H9 (cell line): ENCODE measurements around the gene ABCG5. TPM values are rescaled to one million over a fixed set of nuclear protein-coding genes. Genes with fewer than 3 reads are reported as not detected.

ENCODE experiments used
- DNase-seq: peaks from one replicate; pipeline ENCODE4 v3.0.0-alpha.2; 2017
- H2AFZ ChIP-seq: one replicate; pipeline ENCODE4 v1.6.1; 2013; ENCODE audit warnings: mild to moderate bottlenecking, low read length, control low read depth, moderate library complexity
- H2AK5ac ChIP-seq: 2 replicates; pipeline ENCODE4 v1.6.1; 2013; ENCODE audit warnings: low read length, control low read depth, mixed read lengths; ENCODE audit not compliant: insufficient read length
- H2BK120ac ChIP-seq: one replicate; pipeline ENCODE4 v1.6.1; 2013; ENCODE audit warnings: low read depth, mild to moderate bottlenecking, low read length, control low read depth, inconsistent platforms; ENCODE audit not compliant: poor library complexity, severe bottlenecking
- H2BK12ac ChIP-seq: 2 replicates; pipeline ENCODE4 v1.6.1; 2013; ENCODE audit warnings: low read length, control low read depth, mixed read lengths, low read depth; ENCODE audit not compliant: insufficient read length
- H2BK15ac ChIP-seq: 2 replicates; pipeline ENCODE4 v1.6.1; 2013; ENCODE audit warnings: low read depth, low read length, control low read depth
- H2BK20ac ChIP-seq: one replicate; pipeline ENCODE4 v1.6.1; 2013; ENCODE audit warnings: low read depth, mild to moderate bottlenecking, low read length, control low read depth, inconsistent platforms; ENCODE audit not compliant: poor library complexity, severe bottlenecking
- H2BK5ac ChIP-seq: 2 replicates; pipeline ENCODE4 v1.6.1; 2013; ENCODE audit warnings: low read length, control low read depth, mixed read lengths; ENCODE audit not compliant: insufficient read length
- H3K14ac ChIP-seq: 2 replicates; pipeline ENCODE4 v1.6.1; 2013; ENCODE audit warnings: low read length, control low read depth; ENCODE audit not compliant: insufficient read depth
- H3K18ac ChIP-seq: 2 replicates; pipeline ENCODE4 v1.6.1; 2013; ENCODE audit warnings: low read depth, mild to moderate bottlenecking, mixed read lengths, low read length, control low read depth; ENCODE audit not compliant: insufficient read length
- H3K23ac ChIP-seq: 2 replicates; pipeline ENCODE4 v1.6.1; 2013; ENCODE audit warnings: low read length, control low read depth, mixed read lengths, low read depth; ENCODE audit not compliant: insufficient read length
- H3K23me2 ChIP-seq: 2 replicates; pipeline ENCODE4 v1.6.1; 2013; ENCODE audit warnings: low read depth, mild to moderate bottlenecking, mixed read lengths, low read length, control low read depth; ENCODE audit not compliant: insufficient read length, poor library complexity, severe bottlenecking
- H3K27ac ChIP-seq: 2 replicates; pipeline ENCODE4 v1.5.1; 2013; ENCODE audit warnings: low read length, control low read depth, mixed read lengths, low read depth; ENCODE audit not compliant: insufficient read length
- H3K27me3 ChIP-seq: 2 replicates; pipeline ENCODE4 v1.6.1; 2013; ENCODE audit warnings: low read length, control low read depth, inconsistent platforms; ENCODE audit not compliant: insufficient read depth
- H3K4ac ChIP-seq: 2 replicates; pipeline ENCODE4 v1.6.1; 2013; ENCODE audit warnings: low read depth, mild to moderate bottlenecking, control low read depth, inconsistent platforms, low read length, moderate library complexity
- H3K4me1 ChIP-seq: 2 replicates; pipeline ENCODE4 v1.6.1; 2013; ENCODE audit warnings: low read length, control low read depth, inconsistent platforms; ENCODE audit not compliant: insufficient read depth
- H3K4me2 ChIP-seq: 2 replicates; pipeline ENCODE4 v1.6.1; 2013; ENCODE audit warnings: low read length, control low read depth, mixed read lengths; ENCODE audit not compliant: insufficient read length, insufficient read depth
- H3K56ac ChIP-seq: 2 replicates; pipeline ENCODE4 v1.6.1; 2013; ENCODE audit warnings: low read depth, mild to moderate bottlenecking, mixed read lengths, low read length, control low read depth; ENCODE audit not compliant: insufficient read length
- H3K79me1 ChIP-seq: 2 replicates; pipeline ENCODE4 v1.6.1; 2013; ENCODE audit warnings: low read depth, mild to moderate bottlenecking, moderate library complexity, low read length, control low read depth, inconsistent platforms; ENCODE audit not compliant: insufficient read depth, poor library complexity, severe bottlenecking
- H3K79me2 ChIP-seq: 2 replicates; pipeline ENCODE4 v1.6.1; 2013; ENCODE audit warnings: low read length, control low read depth, inconsistent platforms; ENCODE audit not compliant: insufficient read depth
- H3K9ac ChIP-seq: 2 replicates; pipeline ENCODE4 v1.6.1; 2013; ENCODE audit warnings: low read length, control low read depth, mixed read lengths; ENCODE audit not compliant: insufficient read length; ENCODE audit errors: extremely low read depth
- H3K9me3 ChIP-seq: one replicate; pipeline ENCODE4 v1.6.1; 2013; ENCODE audit warnings: low read depth, low read length, inconsistent platforms; ENCODE audit not compliant: control insufficient read depth
- H3T11ph ChIP-seq: one replicate; pipeline ENCODE4 v1.6.1; 2013; ENCODE audit warnings: mild to moderate bottlenecking, low read length, control low read depth, inconsistent platforms
- H4K20me1 ChIP-seq: one replicate; pipeline ENCODE4 v1.6.1; 2013; ENCODE audit not compliant: control insufficient read depth, insufficient read length, insufficient read depth
- H4K5ac ChIP-seq: 2 replicates; pipeline ENCODE4 v1.6.1; 2013; ENCODE audit warnings: low read depth, mild to moderate bottlenecking, mixed read lengths, low read length, control low read depth; ENCODE audit not compliant: insufficient read length
- H4K8ac ChIP-seq: replicated peaks from 2 replicates; pipeline ENCODE4 v1.6.1; 2013; ENCODE audit warnings: low read length, control low read depth, mixed read lengths, low read depth; ENCODE audit not compliant: insufficient read length
- H4K91ac ChIP-seq: 2 replicates; pipeline ENCODE4 v1.6.1; 2013; ENCODE audit warnings: low read depth, mild to moderate bottlenecking, moderate library complexity, mixed read lengths, low read length, control low read depth; ENCODE audit not compliant: insufficient read length
- H3K27ac Mint-ChIP-seq, 3 experiments: 2 replicates in 2 of 3; 3 replicates in 1 of 3; pipeline ENCODE4 v1.8.0; 2020 to 2021; ENCODE audit warnings: mixed read lengths in 3 of 3, mild to moderate bottlenecking in 1 of 3, moderate library complexity in 1 of 3
- H3K27me3 Mint-ChIP-seq: 2 replicates; pipeline ENCODE4 v1.8.0; 2021; ENCODE audit warnings: low read depth, mild to moderate bottlenecking, moderate library complexity, mixed read lengths
- H3K36me3 Mint-ChIP-seq, 3 experiments: 2 replicates in 2 of 3; 3 replicates in 1 of 3; pipeline ENCODE4 v1.8.0; 2020 to 2021; ENCODE audit warnings: low read depth in 3 of 3, mixed read lengths in 3 of 3; ENCODE audit not compliant: insufficient read depth in 1 of 3
- H3K4me1 Mint-ChIP-seq, 2 experiments: 2 replicates each; pipeline ENCODE4 v1.8.0; 2020; ENCODE audit warnings: mixed read lengths in 2 of 2
- H3K4me3 Mint-ChIP-seq, 2 experiments: 2 replicates in 1 of 2; 3 replicates in 1 of 2; pipeline ENCODE4 v1.8.0; 2020 to 2021; ENCODE audit warnings: mild to moderate bottlenecking in 2 of 2, mixed read lengths in 2 of 2, moderate library complexity in 1 of 2
- H3K9me3 Mint-ChIP-seq, 2 experiments: 2 replicates in 1 of 2; 3 replicates in 1 of 2; pipeline ENCODE4 v1.8.0; 2020; ENCODE audit warnings: mild to moderate bottlenecking in 2 of 2, mixed read lengths in 2 of 2, moderate library complexity in 1 of 2
- CTCF ChIP-seq: fragments of 200-600 bp; sonication (generic); conservative IDR thresholded peaks from 3 replicates; pipeline ENCODE4 v1.8.0; 2021; ENCODE audit warnings: antibody characterized with exemption, mild to moderate bottlenecking
- WGBS: extraction: QIAGEN DNeasy Blood & Tissue Kit; methylation state at CpG from one replicate; pipeline ENCODE4 v1.1.7; 2013; ENCODE audit warnings: missing lambda C conversion rate, low lambda C conversion rate, mixed read lengths; ENCODE audit not compliant: insufficient read length; ENCODE audit errors: extremely low coverage; 5-methylcytosine and 5-hydroxymethylcytosine counted together
- total RNA-seq: library from RNA; stranded (reverse); gene quantifications from 2 replicates; pipeline ENCODE4 v1.2.1, GENCODE V29; 2021

ABCG5 gene
- total RNA-seq, 1 experiment from 2014 or later, result not detected

- H3K79me2 ChIP-seq, result no peaks in the 10 kb centered on the region
- no peak overlapping the region for H3K27ac ChIP-seq
- H3K56ac ChIP-seq, result no peak overlapping the region
- no peak overlapping the region for H2BK12ac ChIP-seq
- no peak overlapping the region for H4K91ac ChIP-seq
- H3K27ac Mint-ChIP-seq, result peak overlapping the region in 1 of 3 experiments; percentile 43; a peak in 3 of 7 replicates
- H3K9me3 ChIP-seq, result no peaks in the 10 kb centered on the region
- H3K9ac ChIP-seq, result no peak overlapping the region
- no peak overlapping the region for H3K4me2 ChIP-seq
- H3K79me1 ChIP-seq, result no peaks in the 10 kb centered on the region
- no peaks in the 10 kb centered on the region for H3K27me3 ChIP-seq
- H3K36me3 Mint-ChIP-seq, result peaks cover 3 to 14% (median 9%) of the 10 kb centered on the region in 3 experiments
- no peak overlapping the region for H3K14ac ChIP-seq
- H3K4me1 ChIP-seq, result peaks cover 4% of the 10 kb centered on the region
- H3K4ac ChIP-seq, result no peak overlapping the region
- H3K9me3 Mint-ChIP-seq, result no peaks in the 10 kb centered on the region
- peaks cover 4 to 13% of the 10 kb centered on the region in 2 experiments for H3K4me1 Mint-ChIP-seq
- no peak overlapping the region for H3T11ph ChIP-seq
- no peaks in the 10 kb centered on the region for H3K23me2 ChIP-seq
- no peak overlapping the region for H2AK5ac ChIP-seq
- H3K18ac ChIP-seq, result no peak overlapping the region
- no peak for TF ChIP-seq CTCF
- H2AFZ ChIP-seq, result no peak overlapping the region
- no peak overlapping the region for H3K4me3 Mint-ChIP-seq
- H2BK120ac ChIP-seq, result no peak overlapping the region
- H2BK5ac ChIP-seq, result no peak overlapping the region
- no peak for DNase-seq
- no CpG with 5 or more reads among the region's 4 CpGs for WGBS
- peaks cover 7% of the 10 kb centered on the region for H3K27me3 Mint-ChIP-seq
- H4K8ac ChIP-seq, result no peak overlapping the region
- no peak overlapping the region for H2BK20ac ChIP-seq
- no peak overlapping the region for H2BK15ac ChIP-seq
- no peaks in the 10 kb centered on the region for H4K20me1 ChIP-seq
- H4K5ac ChIP-seq, result no peak overlapping the region
- H3K23ac ChIP-seq, result no peak overlapping the region
Observed at GRCh38 chr2:43882312-43882711, 43.7 kb upstream of the ABCG5 start.
